ENCODE measurements around the gene TMEM41A. TPM values are rescaled to one million over a fixed set of nuclear protein-coding genes. Genes with fewer than 3 reads are reported as not detected.

The TMEM41A gene
- total RNA-seq, 1 donor = 13.4 TPM

DNA sequence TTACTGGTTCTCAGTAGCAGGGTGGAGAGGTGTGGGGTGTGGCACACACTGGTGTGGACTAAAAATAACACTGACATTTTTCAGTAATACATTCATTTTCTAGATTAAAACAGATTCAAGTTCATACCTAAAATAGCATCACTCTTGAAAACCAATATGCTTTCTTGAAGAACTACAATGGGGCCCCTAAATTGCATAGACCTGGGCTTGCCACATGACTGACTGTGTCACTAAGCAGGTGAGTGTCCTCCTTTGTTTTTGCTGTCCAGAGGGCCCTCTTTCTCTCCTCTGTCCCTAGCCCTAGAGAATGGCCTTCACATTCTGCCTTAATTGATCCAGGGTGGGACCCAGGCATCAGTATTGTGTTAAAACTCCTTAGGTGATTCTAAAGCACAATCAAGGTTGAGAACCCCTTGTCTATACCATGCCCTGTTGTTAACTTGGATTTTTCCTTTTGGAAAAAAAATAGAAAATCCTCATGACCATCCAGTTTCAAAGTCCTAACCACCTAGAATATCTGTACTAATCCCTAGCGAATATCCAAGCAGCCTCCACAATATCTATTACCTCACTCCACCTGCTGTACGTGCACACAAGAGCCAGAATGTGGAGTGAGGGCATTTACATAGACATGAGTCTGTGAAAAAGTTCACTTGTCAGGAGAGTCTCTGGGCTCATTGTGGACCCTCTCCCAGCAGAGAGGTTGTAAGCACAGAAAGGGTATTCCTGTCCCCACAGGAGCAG lies 18.7 kb upstream of the TMEM41A start:
- no peak for DNase-seq (ENCODE audit: low read depth)
- no peak overlapping the region for H3K4me3 ChIP-seq (ENCODE audit: low read depth, low read length)
- TF ChIP-seq, protein P1, sequence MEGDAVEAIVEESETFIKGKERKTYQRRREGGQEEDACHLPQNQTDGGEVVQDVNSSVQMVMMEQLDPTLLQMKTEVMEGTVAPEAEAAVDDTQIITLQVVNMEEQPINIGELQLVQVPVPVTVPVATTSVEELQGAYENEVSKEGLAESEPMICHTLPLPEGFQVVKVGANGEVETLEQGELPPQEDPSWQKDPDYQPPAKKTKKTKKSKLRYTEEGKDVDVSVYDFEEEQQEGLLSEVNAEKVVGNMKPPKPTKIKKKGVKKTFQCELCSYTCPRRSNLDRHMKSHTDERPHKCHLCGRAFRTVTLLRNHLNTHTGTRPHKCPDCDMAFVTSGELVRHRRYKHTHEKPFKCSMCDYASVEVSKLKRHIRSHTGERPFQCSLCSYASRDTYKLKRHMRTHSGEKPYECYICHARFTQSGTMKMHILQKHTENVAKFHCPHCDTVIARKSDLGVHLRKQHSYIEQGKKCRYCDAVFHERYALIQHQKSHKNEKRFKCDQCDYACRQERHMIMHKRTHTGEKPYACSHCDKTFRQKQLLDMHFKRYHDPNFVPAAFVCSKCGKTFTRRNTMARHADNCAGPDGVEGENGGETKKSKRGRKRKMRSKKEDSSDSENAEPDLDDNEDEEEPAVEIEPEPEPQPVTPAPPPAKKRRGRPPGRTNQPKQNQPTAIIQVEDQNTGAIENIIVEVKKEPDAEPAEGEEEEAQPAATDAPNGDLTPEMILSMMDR (IDR thresholded peaks at IDR 0.05; ENCODE audit: insufficient read depth, low read depth, low read length) = no peak

DNA sequence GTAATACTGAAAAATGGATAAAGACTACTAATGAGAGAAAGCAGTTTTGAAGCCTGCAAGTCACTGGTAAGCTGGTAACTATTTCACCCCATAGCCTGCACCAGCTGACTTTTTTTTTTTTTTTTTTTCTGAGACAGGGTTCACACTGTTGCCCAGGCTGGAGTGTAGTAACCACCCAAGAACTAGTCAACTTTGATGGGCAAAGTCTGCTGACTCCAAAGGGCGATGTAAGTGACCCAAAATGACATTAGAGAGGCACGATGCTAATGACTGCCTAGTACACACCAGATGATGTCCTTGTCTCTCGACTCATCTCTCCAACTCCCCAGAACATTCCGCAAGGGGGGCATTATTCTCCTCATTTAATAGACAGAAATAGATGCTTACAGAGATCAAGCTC lies 12.9 kb upstream of the TMEM41A start:
- H3K4me3 ChIP-seq (ENCODE audit: low read depth, low read length) = no peak overlapping the region
- DNase-seq (ENCODE audit: low read depth) = no peak
- TF ChIP-seq, protein P1 (IDR thresholded peaks at IDR 0.05; ENCODE audit: insufficient read depth, low read depth, low read length) = no peak

DNA sequence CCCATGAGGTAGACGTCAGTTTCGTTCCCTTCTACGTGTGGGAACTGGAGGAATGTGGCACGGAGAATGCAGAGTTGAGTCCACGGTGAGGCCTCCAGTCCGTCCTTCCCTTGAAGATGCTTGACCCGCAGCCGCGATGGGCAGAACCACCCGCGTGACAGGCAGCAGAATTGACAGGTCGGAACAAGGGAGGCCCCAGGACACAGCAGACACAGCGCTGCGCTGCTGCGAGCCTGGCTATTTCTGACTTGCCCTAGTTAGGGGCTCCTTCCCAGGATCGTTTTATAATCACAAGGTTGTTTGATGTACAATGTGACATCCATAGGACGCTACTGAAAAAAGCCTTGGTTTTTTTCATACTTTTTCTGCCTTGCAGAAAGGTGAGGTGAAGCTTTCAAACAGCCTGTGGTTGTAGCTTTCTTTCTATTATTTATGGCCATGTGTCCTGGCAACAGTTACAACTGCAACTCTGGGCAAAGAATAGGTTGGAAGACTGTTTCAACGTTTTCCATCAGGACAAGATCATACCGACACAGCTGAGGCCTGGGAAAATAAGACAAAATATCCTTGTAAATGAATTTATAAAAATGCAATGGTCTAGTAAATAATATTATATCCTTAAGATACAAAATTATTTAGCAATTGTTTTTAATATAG lies 9.6 kb upstream of the TMEM41A start:
- TF ChIP-seq, protein P1 (IDR thresholded peaks at IDR 0.05; ENCODE audit: insufficient read depth, low read depth, low read length) = no peak
- no peak for DNase-seq (ENCODE audit: low read depth)
- H3K4me3 ChIP-seq (ENCODE audit: low read depth, low read length) = no peak overlapping the region

DNA sequence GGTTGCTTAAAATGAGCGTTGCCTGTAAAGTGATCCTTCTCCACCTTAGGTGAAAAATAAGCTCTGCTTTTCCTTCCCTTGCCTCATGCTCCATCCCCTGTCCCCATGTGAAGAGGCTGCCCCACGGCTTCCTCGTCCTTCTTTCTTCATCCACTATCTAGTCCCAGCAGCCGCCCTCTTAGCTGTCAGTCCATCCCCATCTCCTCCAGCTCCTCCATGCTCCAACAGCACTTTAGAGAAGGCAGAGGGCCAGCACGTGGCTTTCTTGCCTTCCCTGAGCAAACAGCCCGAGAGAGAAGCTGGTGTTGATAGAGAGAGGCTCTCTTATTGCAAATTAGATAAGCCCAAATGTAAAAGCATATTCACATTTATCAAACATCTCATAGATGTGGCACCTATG lies 9.0 kb upstream of the TMEM41A start:
- TF ChIP-seq, protein P1 (IDR thresholded peaks at IDR 0.05; ENCODE audit: insufficient read depth, low read depth, low read length) = no peak
- no peak for DNase-seq (ENCODE audit: low read depth)
- H3K4me3 ChIP-seq (ENCODE audit: low read depth, low read length) = no peak overlapping the region

DNA sequence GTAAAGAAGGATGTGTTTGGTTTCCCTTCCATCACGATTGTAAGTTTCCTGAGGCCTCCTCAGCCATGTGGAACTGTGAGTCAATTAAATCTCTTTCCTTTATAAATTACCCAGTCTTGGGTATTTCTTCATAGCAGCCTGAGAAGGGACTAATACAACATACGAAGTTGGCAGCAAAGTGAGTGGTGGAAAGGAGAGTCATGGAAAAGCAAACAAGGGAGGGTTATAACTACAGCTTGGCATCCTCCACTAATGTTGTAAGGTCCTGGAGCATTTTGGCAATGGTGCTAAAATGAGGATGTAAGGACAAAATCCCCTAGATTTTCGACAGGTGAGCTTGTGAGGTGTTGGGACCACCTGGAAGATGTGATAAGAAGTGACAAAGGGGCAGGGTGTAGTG lies 5.8 kb upstream of the TMEM41A start:
- TF ChIP-seq, protein P1 (IDR thresholded peaks at IDR 0.05; ENCODE audit: insufficient read depth, low read depth, low read length) = no peak
- no peak overlapping the region for H3K4me3 ChIP-seq (ENCODE audit: low read depth, low read length)
- DNase-seq (ENCODE audit: low read depth) = no peak

DNA sequence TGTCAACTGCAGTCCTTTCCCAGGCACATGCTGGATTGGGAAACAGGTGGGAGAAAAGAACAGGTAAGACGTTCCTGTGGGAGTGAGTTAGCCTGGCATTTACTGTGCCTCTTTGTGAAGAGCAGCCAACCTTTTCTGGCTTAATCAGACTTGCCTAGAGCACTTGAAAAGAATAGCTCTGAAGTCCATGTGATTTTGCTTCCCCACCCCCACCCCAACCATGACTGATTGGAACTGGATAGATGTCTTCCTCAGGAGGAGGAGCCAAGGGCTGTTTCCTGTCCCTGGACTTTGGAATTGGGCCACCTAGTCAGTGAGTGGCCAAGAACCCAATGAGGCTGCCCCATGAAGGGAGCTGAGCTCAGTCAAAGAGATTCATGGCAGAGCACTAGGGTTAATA lies 4.7 kb upstream of the TMEM41A start:
- DNase-seq (ENCODE audit: low read depth) = no peak
- TF ChIP-seq, protein P1 (IDR thresholded peaks at IDR 0.05; ENCODE audit: insufficient read depth, low read depth, low read length) = no peak
- no peak overlapping the region for H3K4me3 ChIP-seq (ENCODE audit: low read depth, low read length)
